Glutamatergic neuron (in vitro differentiated cells): ENCODE results near the gene TRAF3IP3. TPM values are rescaled to one million over a fixed set of nuclear protein-coding genes. Genes with fewer than 3 reads are reported as not detected.

ENCODE experiments used
- DNase-seq: peaks from one replicate; pipeline ENCODE4 v3.0.0; 2022
- H3K27ac Mint-ChIP-seq: one replicate; pipeline ENCODE4 v1.8.0; 2020; ENCODE audit warnings: mild to moderate bottlenecking, mixed read lengths, inconsistent platforms; ENCODE audit not compliant: unreplicated experiment
- H3K27me3 Mint-ChIP-seq: one replicate; pipeline ENCODE4 v1.8.0; 2020; ENCODE audit warnings: mild to moderate bottlenecking, moderate library complexity, mixed read lengths, inconsistent platforms; ENCODE audit not compliant: unreplicated experiment
- H3K36me3 Mint-ChIP-seq: one replicate; pipeline ENCODE4 v1.8.0; 2020; ENCODE audit warnings: mild to moderate bottlenecking, mixed read lengths, inconsistent platforms; ENCODE audit not compliant: unreplicated experiment
- H3K4me1 Mint-ChIP-seq: one replicate; pipeline ENCODE4 v1.8.0; 2020; ENCODE audit warnings: mild to moderate bottlenecking, low read depth, mixed read lengths, inconsistent platforms; ENCODE audit not compliant: unreplicated experiment
- H3K4me3 Mint-ChIP-seq: one replicate; pipeline ENCODE4 v1.8.0; 2020; ENCODE audit warnings: mild to moderate bottlenecking, mixed read lengths, inconsistent platforms; ENCODE audit not compliant: unreplicated experiment
- H3K9me3 Mint-ChIP-seq: one replicate; pipeline ENCODE4 v1.8.0; 2020; ENCODE audit warnings: mild to moderate bottlenecking, moderate library complexity, mixed read lengths, inconsistent platforms; ENCODE audit not compliant: unreplicated experiment
- CTCF ChIP-seq: fragments of 200-600 bp; sonication (generic); IDR thresholded peaks from one replicate; pipeline ENCODE4 v1.5.0; 2021; ENCODE audit not compliant: partially characterized antibody, unreplicated experiment
- total RNA-seq: library from RNA; stranded (reverse); fragmentation: NEBNext Ultra II Directional; extraction: Animal tissue kit (Norgen Biotek cat#: 25700); gene quantifications from one replicate; pipeline ENCODE4 v1.2.1, GENCODE V29; 2021; ENCODE audit not compliant: unreplicated experiment

Gene TRAF3IP3
- total RNA-seq, 1 donor from 2014 or later: not detected

GRCh38 chr1:209815931-209816341, 60.1 kb downstream of the TRAF3IP3 start:
- H3K9me3 Mint-ChIP-seq: no peaks in the 10 kb centered on the region
- H3K4me3 Mint-ChIP-seq: no peak overlapping the region
- peaks cover 24% of the 10 kb centered on the region for H3K4me1 Mint-ChIP-seq
- no peaks in the 10 kb centered on the region for H3K36me3 Mint-ChIP-seq
- no peak overlapping the region for H3K27ac Mint-ChIP-seq
- no peak for DNase-seq
- TF ChIP-seq CTCF: no peak
- H3K27me3 Mint-ChIP-seq: no peaks in the 10 kb centered on the region

- Mint-ChIP-seq H3K27me3 (no peaks in the 10 kb centered on the region), H3K4me3 (no peak overlapping the region), H3K36me3 (no peaks in the 10 kb centered on the region), H3K4me1 (peaks cover 24% of the 10 kb centered on the region), H3K9me3 (no peaks in the 10 kb centered on the region), H3K27ac (no peak overlapping the region)
- no peak for TF ChIP-seq CTCF
- DNase-seq: no peak
Observed at GRCh38 chr1:209816923-209817322, 61.1 kb downstream of the TRAF3IP3 start.

- no peaks in the 10 kb centered on the region for H3K27me3 Mint-ChIP-seq
- H3K27ac Mint-ChIP-seq: no peak overlapping the region
- no peak for TF ChIP-seq CTCF
- H3K4me1 Mint-ChIP-seq: peaks cover 21% of the 10 kb centered on the region
- DNase-seq: no peak
- no peaks in the 10 kb centered on the region for H3K9me3 Mint-ChIP-seq
- H3K4me3 Mint-ChIP-seq: no peak overlapping the region
- no peaks in the 10 kb centered on the region for H3K36me3 Mint-ChIP-seq
Observed at GRCh38 chr1:209817691-209818090, 61.8 kb downstream of the TRAF3IP3 start.

GRCh38 chr1:209819058-209819457, 63.2 kb downstream of the TRAF3IP3 start:
- peaks cover 20% of the 10 kb centered on the region for H3K4me1 Mint-ChIP-seq
- no peaks in the 10 kb centered on the region for H3K36me3 Mint-ChIP-seq
- no peak for DNase-seq
- TF ChIP-seq CTCF: no peak
- no peak overlapping the region for H3K4me3 Mint-ChIP-seq
- H3K27ac Mint-ChIP-seq: no peak overlapping the region
- no peaks in the 10 kb centered on the region for H3K9me3 Mint-ChIP-seq
- H3K27me3 Mint-ChIP-seq: no peaks in the 10 kb centered on the region

- Mint-ChIP-seq H3K4me1 (peaks cover 13% of the 10 kb centered on the region), H3K27ac (no peak overlapping the region), H3K36me3 (no peaks in the 10 kb centered on the region), H3K4me3 (no peak overlapping the region), H3K9me3 (no peaks in the 10 kb centered on the region), H3K27me3 (no peaks in the 10 kb centered on the region)
- DNase-seq: no peak
- TF ChIP-seq CTCF: no peak
Observed at GRCh38 chr1:209820986-209821385, 65.1 kb downstream of the TRAF3IP3 start.
